Type B pancreatic cell (in vitro differentiated cells): ENCODE data around the gene NFASC. TPM values are rescaled to one million over a fixed set of nuclear protein-coding genes. Genes with fewer than 3 reads are reported as not detected.
A peak's percentile ranks its signal among the peaks of the same experiment; 100 is the strongest.

Experiments used
- DNase-seq: peaks from one replicate; pipeline ENCODE4 v3.0.0; 2021; ENCODE audit warnings: mixed read lengths; ENCODE audit not compliant: unreplicated experiment; ENCODE audit errors: extremely low spot score
- H3K27ac Mint-ChIP-seq: 2 replicates; pipeline ENCODE4 v1.8.0; 2021; ENCODE audit warnings: mild to moderate bottlenecking, mixed read lengths
- H3K27me3 Mint-ChIP-seq: 2 replicates; pipeline ENCODE4 v1.8.0; 2021; ENCODE audit warnings: mixed read lengths
- H3K36me3 Mint-ChIP-seq: 2 replicates; pipeline ENCODE4 v1.8.0; 2021; ENCODE audit warnings: mixed read lengths
- H3K4me1 Mint-ChIP-seq: one replicate; pipeline ENCODE4 v1.8.0; 2021; ENCODE audit warnings: mixed read lengths; ENCODE audit not compliant: unreplicated experiment
- H3K4me3 Mint-ChIP-seq: 2 replicates; pipeline ENCODE4 v1.8.0; 2021; ENCODE audit warnings: mild to moderate bottlenecking, mixed read lengths
- H3K9me3 Mint-ChIP-seq: 2 replicates; pipeline ENCODE4 v1.8.0; 2021; ENCODE audit warnings: mixed read lengths
- total RNA-seq: library from RNA; stranded (reverse); gene quantifications from 2 replicates; pipeline ENCODE4 v1.2.1, GENCODE V29; 2021; ENCODE audit warnings: low replicate concordance
- TF ChIP-seq, protein P1 (sequence below): fragments of 200-600 bp; sonication (generic); conservative IDR thresholded peaks from 2 replicates; pipeline ENCODE4 v1.5.0; 2021; ENCODE audit warnings: antibody characterized with exemption, mild to moderate bottlenecking

The NFASC gene
- total RNA-seq, 1 donor from 2014 or later = 16.4 TPM

DNA sequence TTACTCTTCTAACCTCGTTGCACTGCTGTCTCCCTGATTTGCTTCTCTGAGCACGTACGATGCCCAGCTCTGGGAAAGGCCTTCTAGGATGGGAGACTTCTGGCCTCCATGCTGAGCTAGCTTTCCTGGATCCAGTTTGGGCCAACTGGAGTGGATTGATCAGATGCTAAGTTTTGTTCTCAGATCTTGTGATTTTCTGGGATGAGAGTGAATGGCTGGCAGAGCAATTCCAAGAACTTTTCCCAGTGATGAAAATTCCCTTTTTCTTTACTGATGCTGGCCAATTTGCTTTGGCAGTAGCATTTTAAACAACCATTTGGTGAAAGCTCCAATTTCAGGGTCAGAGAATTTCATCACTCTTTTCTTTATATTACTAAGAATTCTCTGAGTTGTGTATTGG, 34.9 kb upstream of the NFASC start:
- Mint-ChIP-seq H3K36me3 (no peaks in the 10 kb centered on the region), H3K27me3 (peaks cover 50% of the 10 kb centered on the region), H3K9me3 (peaks cover 5% of the 10 kb centered on the region), H3K4me3 (no peak overlapping the region), H3K4me1 (no peaks in the 10 kb centered on the region), H3K27ac (no peak overlapping the region)
- no peak for DNase-seq
- TF ChIP-seq, protein P1, sequence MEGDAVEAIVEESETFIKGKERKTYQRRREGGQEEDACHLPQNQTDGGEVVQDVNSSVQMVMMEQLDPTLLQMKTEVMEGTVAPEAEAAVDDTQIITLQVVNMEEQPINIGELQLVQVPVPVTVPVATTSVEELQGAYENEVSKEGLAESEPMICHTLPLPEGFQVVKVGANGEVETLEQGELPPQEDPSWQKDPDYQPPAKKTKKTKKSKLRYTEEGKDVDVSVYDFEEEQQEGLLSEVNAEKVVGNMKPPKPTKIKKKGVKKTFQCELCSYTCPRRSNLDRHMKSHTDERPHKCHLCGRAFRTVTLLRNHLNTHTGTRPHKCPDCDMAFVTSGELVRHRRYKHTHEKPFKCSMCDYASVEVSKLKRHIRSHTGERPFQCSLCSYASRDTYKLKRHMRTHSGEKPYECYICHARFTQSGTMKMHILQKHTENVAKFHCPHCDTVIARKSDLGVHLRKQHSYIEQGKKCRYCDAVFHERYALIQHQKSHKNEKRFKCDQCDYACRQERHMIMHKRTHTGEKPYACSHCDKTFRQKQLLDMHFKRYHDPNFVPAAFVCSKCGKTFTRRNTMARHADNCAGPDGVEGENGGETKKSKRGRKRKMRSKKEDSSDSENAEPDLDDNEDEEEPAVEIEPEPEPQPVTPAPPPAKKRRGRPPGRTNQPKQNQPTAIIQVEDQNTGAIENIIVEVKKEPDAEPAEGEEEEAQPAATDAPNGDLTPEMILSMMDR = no peak

DNA sequence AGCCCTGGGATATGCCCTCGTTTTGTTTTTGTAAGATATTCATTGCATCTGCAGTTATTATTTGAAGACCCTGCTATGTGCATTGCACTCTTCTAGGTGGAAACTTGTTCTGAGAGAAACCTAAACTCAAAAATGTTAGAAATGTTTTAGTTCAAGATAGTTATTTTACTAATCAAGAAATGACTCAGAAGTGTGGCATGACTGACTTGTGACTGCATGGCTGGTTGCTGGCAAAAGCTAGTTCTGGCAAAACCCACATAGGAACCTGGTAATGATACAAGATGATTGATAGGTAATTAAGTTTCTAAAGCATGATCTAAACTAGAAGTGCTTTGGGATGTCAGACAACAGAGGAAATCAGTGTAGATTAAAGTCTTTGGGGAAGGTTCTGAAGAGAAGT, 33.8 kb upstream of the NFASC start:
- Mint-ChIP-seq H3K9me3 (peaks cover 5% of the 10 kb centered on the region), H3K36me3 (no peaks in the 10 kb centered on the region), H3K27ac (no peak overlapping the region), H3K27me3 (peaks cover 39% of the 10 kb centered on the region), H3K4me1 (no peaks in the 10 kb centered on the region), H3K4me3 (no peak overlapping the region)
- DNase-seq = no peak
- TF ChIP-seq, protein P1 = no peak

DNA sequence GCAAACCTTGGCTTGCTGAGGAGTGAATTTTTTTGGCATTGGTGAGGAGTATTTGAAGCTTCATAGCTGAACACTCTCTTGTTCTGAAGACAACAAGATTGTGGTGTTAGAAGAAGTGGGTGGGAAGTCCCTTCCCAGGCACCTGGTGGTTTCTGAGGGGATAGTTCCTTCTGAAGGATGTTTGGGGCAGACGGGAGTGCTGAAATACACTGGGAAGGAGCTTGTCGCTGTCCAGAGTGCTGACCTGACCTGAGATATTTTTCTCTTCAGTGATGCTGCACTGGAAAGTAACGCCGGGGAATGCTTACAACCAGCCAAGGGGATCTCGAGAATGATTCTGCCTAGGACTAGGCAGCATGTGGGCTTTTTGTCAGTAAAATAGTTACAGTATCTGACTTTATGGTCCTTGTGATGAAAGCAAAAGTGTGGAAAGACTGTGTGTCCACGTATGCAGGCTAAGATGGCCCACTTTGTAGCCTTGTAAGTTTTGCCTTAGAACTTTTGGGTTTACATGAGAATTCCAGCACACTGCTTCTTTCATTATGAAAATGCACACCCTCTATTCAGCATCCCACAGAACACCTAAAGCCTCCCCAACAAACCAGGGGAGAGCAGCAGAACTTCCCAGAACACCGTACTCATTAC, 33.1 kb upstream of the NFASC start:
- Mint-ChIP-seq H3K36me3 (no peaks in the 10 kb centered on the region), H3K9me3 (peaks cover 5% of the 10 kb centered on the region), H3K27ac (no peak overlapping the region), H3K4me1 (no peaks in the 10 kb centered on the region), H3K27me3 (peaks cover 32% of the 10 kb centered on the region), H3K4me3 (no peak overlapping the region)
- TF ChIP-seq, protein P1 = peak; percentile 58
- DNase-seq = peak; percentile 76

DNA sequence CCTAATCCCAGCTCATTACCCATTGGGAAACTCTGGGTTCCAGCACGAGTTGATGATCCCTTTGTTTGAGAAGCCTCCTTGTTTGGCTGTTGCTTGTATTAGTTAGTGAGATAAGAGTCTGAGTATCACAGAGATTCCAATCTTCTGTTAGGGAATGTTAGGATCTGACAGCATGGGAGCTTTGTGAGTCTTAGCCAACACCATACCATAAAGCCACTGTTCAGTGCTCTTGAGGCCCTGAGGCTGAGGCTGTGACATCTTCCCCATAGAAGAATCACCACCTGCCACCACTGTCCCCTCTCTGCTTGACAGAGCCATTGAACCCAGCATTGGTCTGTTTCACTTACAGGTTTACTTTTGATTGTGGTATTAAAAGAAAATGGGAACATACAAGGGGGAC, 29.3 kb upstream of the NFASC start:
- no peak for DNase-seq
- Mint-ChIP-seq H3K4me3 (no peak overlapping the region), H3K36me3 (no peaks in the 10 kb centered on the region), H3K4me1 (no peaks in the 10 kb centered on the region), H3K9me3 (peaks cover 5% of the 10 kb centered on the region), H3K27me3 (peaks cover 20% of the 10 kb centered on the region), H3K27ac (peak overlapping the region; percentile 24)
- TF ChIP-seq, protein P1 = no peak

DNA sequence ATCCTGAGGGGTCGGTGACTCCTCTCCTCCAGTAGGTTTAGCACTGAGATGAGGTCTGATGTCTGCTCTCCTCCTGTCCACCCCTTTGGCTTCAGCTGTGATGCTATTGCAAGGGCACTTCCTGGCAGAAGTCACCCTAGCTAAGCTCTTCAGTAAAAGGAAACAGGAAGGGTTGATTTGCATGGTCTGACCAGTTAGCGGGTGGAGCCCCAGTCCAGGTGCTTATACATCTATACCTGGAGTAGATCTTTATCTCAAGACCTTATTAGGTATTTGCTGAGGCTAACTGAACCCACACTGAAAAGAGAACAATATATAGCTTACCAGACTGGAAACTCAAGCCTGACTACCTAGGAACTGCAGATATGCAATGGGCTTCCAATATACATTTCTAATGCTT, 28.9 kb upstream of the NFASC start:
- TF ChIP-seq, protein P1 = no peak
- no peak for DNase-seq
- Mint-ChIP-seq H3K27ac (peak overlapping the region; percentile 24), H3K27me3 (peaks cover 23% of the 10 kb centered on the region), H3K9me3 (peaks cover 5% of the 10 kb centered on the region), H3K4me1 (no peaks in the 10 kb centered on the region), H3K36me3 (no peaks in the 10 kb centered on the region), H3K4me3 (no peak overlapping the region)

DNA sequence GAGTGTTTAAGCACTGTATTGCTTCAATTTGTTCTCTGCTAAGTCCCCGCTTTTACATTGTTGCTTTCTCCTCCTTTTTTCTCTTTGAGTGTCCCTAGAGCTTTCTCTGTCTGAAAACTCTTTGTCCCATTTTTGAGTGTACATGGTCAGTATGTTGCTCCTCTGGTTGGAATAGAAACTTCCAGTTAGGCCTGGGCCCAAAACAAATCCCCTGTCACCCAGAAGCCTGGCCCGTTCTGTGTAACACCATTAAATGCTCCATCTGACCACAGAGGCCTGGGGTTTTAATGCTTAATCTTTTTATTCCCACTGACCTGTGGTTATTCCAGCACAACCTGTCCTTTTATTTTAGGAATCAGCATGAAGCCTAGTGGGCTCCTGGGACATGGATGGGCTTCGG, 28.3 kb upstream of the NFASC start:
- Mint-ChIP-seq H3K4me3 (no peak overlapping the region), H3K9me3 (peaks cover 3% of the 10 kb centered on the region), H3K27me3 (peaks cover 18% of the 10 kb centered on the region), H3K36me3 (no peaks in the 10 kb centered on the region), H3K27ac (peak overlapping the region; percentile 24), H3K4me1 (no peaks in the 10 kb centered on the region)
- TF ChIP-seq, protein P1 = no peak
- no peak for DNase-seq
